ENCODE data around the gene PGAP1.

- no peak for TF ChIP-seq TCF12 (IDR thresholded peaks at IDR 0.05; ENCODE audit: low read depth)
- TF ChIP-seq EGR1 (IDR thresholded peaks at IDR 0.05), result no peak
- TF ChIP-seq TAF1 (IDR thresholded peaks at IDR 0.05; ENCODE audit: low read depth), result no peak
- no peak for TF ChIP-seq MAX (IDR thresholded peaks at IDR 0.05)
- TF ChIP-seq, protein P1, sequence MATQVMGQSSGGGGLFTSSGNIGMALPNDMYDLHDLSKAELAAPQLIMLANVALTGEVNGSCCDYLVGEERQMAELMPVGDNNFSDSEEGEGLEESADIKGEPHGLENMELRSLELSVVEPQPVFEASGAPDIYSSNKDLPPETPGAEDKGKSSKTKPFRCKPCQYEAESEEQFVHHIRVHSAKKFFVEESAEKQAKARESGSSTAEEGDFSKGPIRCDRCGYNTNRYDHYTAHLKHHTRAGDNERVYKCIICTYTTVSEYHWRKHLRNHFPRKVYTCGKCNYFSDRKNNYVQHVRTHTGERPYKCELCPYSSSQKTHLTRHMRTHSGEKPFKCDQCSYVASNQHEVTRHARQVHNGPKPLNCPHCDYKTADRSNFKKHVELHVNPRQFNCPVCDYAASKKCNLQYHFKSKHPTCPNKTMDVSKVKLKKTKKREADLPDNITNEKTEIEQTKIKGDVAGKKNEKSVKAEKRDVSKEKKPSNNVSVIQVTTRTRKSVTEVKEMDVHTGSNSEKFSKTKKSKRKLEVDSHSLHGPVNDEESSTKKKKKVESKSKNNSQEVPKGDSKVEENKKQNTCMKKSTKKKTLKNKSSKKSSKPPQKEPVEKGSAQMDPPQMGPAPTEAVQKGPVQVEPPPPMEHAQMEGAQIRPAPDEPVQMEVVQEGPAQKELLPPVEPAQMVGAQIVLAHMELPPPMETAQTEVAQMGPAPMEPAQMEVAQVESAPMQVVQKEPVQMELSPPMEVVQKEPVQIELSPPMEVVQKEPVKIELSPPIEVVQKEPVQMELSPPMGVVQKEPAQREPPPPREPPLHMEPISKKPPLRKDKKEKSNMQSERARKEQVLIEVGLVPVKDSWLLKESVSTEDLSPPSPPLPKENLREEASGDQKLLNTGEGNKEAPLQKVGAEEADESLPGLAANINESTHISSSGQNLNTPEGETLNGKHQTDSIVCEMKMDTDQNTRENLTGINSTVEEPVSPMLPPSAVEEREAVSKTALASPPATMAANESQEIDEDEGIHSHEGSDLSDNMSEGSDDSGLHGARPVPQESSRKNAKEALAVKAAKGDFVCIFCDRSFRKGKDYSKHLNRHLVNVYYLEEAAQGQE (IDR thresholded peaks at IDR 0.05; ENCODE audit: low read depth), result no peak
- no peak for TF ChIP-seq EP300 (IDR thresholded peaks at IDR 0.05; ENCODE audit: borderline replicate concordance)
- TF ChIP-seq YY1 (IDR thresholded peaks at IDR 0.05; ENCODE audit: low read depth), result no peak
- no peak for TF ChIP-seq CREB1 (IDR thresholded peaks at IDR 0.05; ENCODE audit: low read depth)
- no peak for TF ChIP-seq CEBPB (IDR thresholded peaks at IDR 0.05)
These were observed 50.1 kb downstream of the PGAP1 start for GRCh38 chr2:196876364-196876763.

All from Ishikawa (cell line).